ENCODE results near the gene NHSL2.
"Not testable (repeated sequence)": the region's sequence is repeated elsewhere in the genome, so short reads cannot be mapped to it uniquely, and the experiment has no call there.

- not testable (repeated sequence) for TF ChIP-seq CTCF (conservative IDR thresholded peaks at IDR 0.05; ENCODE audit: low read length); EZH2phosphoT487 (IDR thresholded peaks at IDR 0.05; ENCODE audit: borderline replicate concordance, low read depth, low read length)
Measured at GRCh38 chrX:72176289-72176688, 265.6 kb downstream of the NHSL2 start.
